Endothelial cell of umbilical vein (primary cell): ENCODE measurements around the gene CNFN. TPM values are rescaled to one million over a fixed set of nuclear protein-coding genes. Genes with fewer than 3 reads are reported as not detected.

Source experiments
- BruUV-seq: library from RNA; stranded (reverse); fragments of 400-500 nt; replicated peaks from 2 replicates; lab custom pipeline; 2021; lab: Mats Ljungman, UMichigan
- CTCF ChIA-PET: fragments of 300-600, 350-600 bp; sonication (Branson Sonifier 250); formaldehyde crosslinking; loops from one replicate; lab custom pipeline; 2021; ENCODE audit warnings: antibody characterized with exemption, inconsistent platforms; lab: Charles Lee
- POLR2A ChIA-PET: fragments of 300-600, 350-600 bp; sonication (Branson Sonifier 250); formaldehyde crosslinking; loops from one replicate; lab custom pipeline; 2021; ENCODE audit warnings: antibody characterized with exemption, inconsistent platforms; lab: Charles Lee
- DNase-seq: peaks from one replicate; pipeline ENCODE4 v3.0.0-alpha.2; 2011; ENCODE audit warnings: low read depth, low spot score
- FAIRE-seq: peaks from 2 replicates; lab custom pipeline; 2011; peaks lifted over from hg19 to GRCh38; lab: Jason Lieb, UNC
- H2AFZ ChIP-seq: 2 replicates; pipeline ENCODE4 v1.6.0; 2012; ENCODE audit warnings: low read depth, low read length, control low read depth, inconsistent platforms
- H3K27ac ChIP-seq: 2 replicates; pipeline ENCODE4 v1.5.1; 2011; ENCODE audit warnings: low read depth, mild to moderate bottlenecking, control low read depth, low read length, moderate library complexity; ENCODE audit not compliant: insufficient read depth
- H3K27me3 ChIP-seq, 2 experiments: 2 replicates each; pipeline versions ENCODE4 v1.6.0 to v1.6.1; 2011; ENCODE audit warnings: low read length in 2 of 2, mixed read lengths in 1 of 2; ENCODE audit not compliant: control insufficient read depth in 2 of 2, insufficient read depth in 2 of 2
- H3K36me3 ChIP-seq, 2 experiments: 2 replicates in 1 of 2; 3 replicates in 1 of 2; pipeline ENCODE4 v1.5.1; 2011; ENCODE audit warnings: low read length in 2 of 2, mild to moderate bottlenecking in 1 of 2, moderate library complexity in 1 of 2; ENCODE audit not compliant: control insufficient read depth in 2 of 2, insufficient read depth in 2 of 2; ENCODE audit errors: extremely low read depth in 1 of 2
- H3K4me1 ChIP-seq: 3 replicates; pipeline ENCODE4 v1.5.1; 2011; ENCODE audit warnings: mild to moderate bottlenecking, low read length; ENCODE audit not compliant: control insufficient read depth, insufficient read depth; ENCODE audit errors: extremely low read depth
- H3K4me2 ChIP-seq: 2 replicates; pipeline ENCODE4 v1.6.1; 2011; ENCODE audit warnings: low read length, control low read depth, mixed read lengths; ENCODE audit not compliant: insufficient read depth
- H3K4me3 ChIP-seq, 3 experiments: fragments of 200-600 bp in 1 of 3; sonication (generic), shearing (Covaris generic) in 1 of 3; replicated peaks in 1 of 3; 2 replicates each; pipeline ENCODE4 v1.5.1; 2011 to 2016; ENCODE audit warnings: control low read depth in 3 of 3, low read length in 3 of 3, mild to moderate bottlenecking in 2 of 3, inconsistent platforms in 1 of 3, low read depth in 1 of 3, moderate library complexity in 1 of 3; ENCODE audit not compliant: insufficient read depth in 1 of 3
- H3K79me2 ChIP-seq: 2 replicates; pipeline ENCODE4 v1.6.0; 2012; ENCODE audit warnings: low read length, inconsistent platforms; ENCODE audit not compliant: control insufficient read depth, insufficient read depth
- H3K9ac ChIP-seq: replicated peaks from 2 replicates; pipeline ENCODE3; 2011; ENCODE audit warnings: low read length, control low read depth; ENCODE audit not compliant: insufficient read depth; ENCODE audit errors: extremely low read depth
- H3K9me1 ChIP-seq: replicated peaks from 3 replicates; pipeline ENCODE4 v1.6.0; 2011; ENCODE audit warnings: mild to moderate bottlenecking, low read length; ENCODE audit not compliant: control insufficient read depth, insufficient read depth; ENCODE audit errors: extremely low read depth
- H3K9me3 ChIP-seq: replicated peaks from 2 replicates; pipeline ENCODE4 v1.5.1; 2012; ENCODE audit warnings: low read length, inconsistent platforms; ENCODE audit not compliant: control insufficient read depth, insufficient read depth
- H4K20me1 ChIP-seq: replicated peaks from 2 replicates; pipeline ENCODE3; 2011; ENCODE audit warnings: mild to moderate bottlenecking, low read length; ENCODE audit not compliant: control insufficient read depth, insufficient read depth; ENCODE audit errors: extremely low read depth
- EZH2 ChIP-seq: IDR thresholded peaks from 2 replicates; pipeline ENCODE4 v1.6.1; 2012; ENCODE audit warnings: borderline replicate concordance, low read depth, mild to moderate bottlenecking, moderate library complexity, low read length, inconsistent platforms; ENCODE audit not compliant: severe bottlenecking
- FOS ChIP-seq: IDR thresholded peaks from 2 replicates; pipeline ENCODE4 v1.6.1; 2011; ENCODE audit warnings: mild to moderate bottlenecking, low read length, moderate library complexity, borderline replicate concordance; ENCODE audit not compliant: insufficient read depth
- GATA2 ChIP-seq: IDR thresholded peaks from 2 replicates; pipeline ENCODE4 v1.7.0; 2011; ENCODE audit warnings: low read depth, mild to moderate bottlenecking, moderate library complexity, mixed read lengths, low read length; ENCODE audit not compliant: insufficient read length, insufficient read depth
- JUN ChIP-seq: IDR thresholded peaks from 2 replicates; pipeline ENCODE4 v1.6.1; 2011; ENCODE audit warnings: borderline replicate concordance, low read depth; ENCODE audit not compliant: insufficient read length, insufficient read depth
- MYC ChIP-seq: IDR thresholded peaks from one replicate; pipeline ENCODE4 v1.6.1; 2011; ENCODE audit warnings: mild to moderate bottlenecking, low read depth, low read length
- POLR2A ChIP-seq: IDR thresholded peaks from 2 replicates; pipeline ENCODE4 v1.6.1; 2012; ENCODE audit warnings: low read depth, mild to moderate bottlenecking, control low read depth, low read length
- POLR2AphosphoS5 ChIP-seq: IDR thresholded peaks from 2 replicates; pipeline ENCODE4 v1.6.1; 2012; ENCODE audit warnings: low read depth, mild to moderate bottlenecking, control low read depth, low read length, moderate library complexity; ENCODE audit not compliant: insufficient read depth
- dilution Hi-C: fragments of 300-500 bp; cut with MboI; formaldehyde crosslinking; loops from one replicate; pipeline ENCODE4 v1.15.0; 2019; ENCODE audit warnings: low sequenced_read_pairs; ENCODE audit not compliant: extremely low pct_ligation_motif_present
- intact Hi-C: fragments of 100-400 bp; cut with micrococcal nuclease; formaldehyde crosslinking; loops from one replicate; pipeline ENCODE4 v1.10.0; 2022
- polyA plus RNA-seq, 4 experiments: library from polyadenylated mRNA; depleted of rRNA in 3 of 4; stranded (reverse) in 3 of 4; unstranded in 1 of 4; fragments of >200 nt; gene quantifications; 2 replicates each; pipeline versions ENCODE4 v1.2.1 to v1.2.3, GENCODE V29; 2011 to 2012; ENCODE audit warnings: missing spikeins in 1 of 4
- total RNA-seq: library from RNA; stranded (reverse); gene quantifications from 2 replicates; pipeline ENCODE4 v1.2.3, GENCODE V29; 2021
- TF ChIP-seq, protein P1 (sequence below): IDR thresholded peaks from 2 replicates; pipeline ENCODE4 v1.6.1; 2011; ENCODE audit not compliant: insufficient read depth, insufficient read length
- TF ChIP-seq, protein P2 (sequence below), 2 donors: IDR thresholded peaks; 1 replicate in 1 of 2; 2 replicates in 1 of 2; pipeline ENCODE4 v1.5.1; 2011; ENCODE audit warnings: low read length in 2 of 2, mild to moderate bottlenecking in 2 of 2, moderate library complexity in 2 of 2, control low read depth in 1 of 2, inconsistent platforms in 1 of 2, low read depth in 1 of 2; ENCODE audit not compliant: insufficient read depth in 1 of 2; ENCODE audit errors: extremely low read depth in 1 of 2

The CNFN gene
- total and polyA plus RNA-seq, 2 donors (not counting 3 experiments of a cell fraction or from before 2014, with no cell fraction given), result 0.23 to 0.73 TPM

DNA sequence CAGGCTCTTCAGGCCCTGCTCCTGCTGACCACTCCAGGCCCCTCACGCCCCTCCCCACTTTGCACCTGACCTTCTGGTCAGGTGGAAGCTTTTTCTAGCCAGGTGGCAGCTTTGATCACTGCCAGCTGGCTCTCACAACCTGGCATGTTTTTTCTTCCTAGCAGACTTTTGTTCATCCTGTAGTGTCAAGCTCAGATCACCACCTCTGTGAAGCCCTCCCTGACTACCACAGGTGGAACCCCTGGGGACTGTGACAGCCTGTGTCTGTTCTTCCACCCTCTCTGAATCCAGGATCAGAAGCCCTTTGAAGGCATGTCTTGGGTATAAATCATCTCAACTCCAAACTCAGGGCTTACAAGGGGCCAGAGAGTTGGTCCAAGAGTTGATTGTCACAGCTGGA is 10.3 kb upstream of the CNFN start:
- no peak overlapping the region for H3K9ac ChIP-seq
- ChIA-PET CTCF (interaction anchor here (0.6 to 2.6 kb wide), 17 partner anchors 8 to 285 kb away, joined by 3 to 19 read pairs (median 4); partner anchors contain the start of genes PAFAH1B3 and POU2F2), POLR2A (interaction anchor here (1.2 kb wide), 1 partner anchor 14 kb away, joined by 3 read pairs; no protein-coding TSS in a partner anchor)
- no peaks in the 10 kb centered on the region for H3K36me3 ChIP-seq
- H3K79me2 ChIP-seq, result peaks cover 6% of the 10 kb centered on the region
- no TSS peak for BruUV-seq
- H3K9me1 ChIP-seq, result no peaks in the 10 kb centered on the region
- no peak overlapping the region for H3K4me2 ChIP-seq
- FAIRE-seq, result no peak
- DNase-seq, result no peak
- H3K4me3 ChIP-seq, result no peak overlapping the region
- TF ChIP-seq FOS (no peak), EZH2 (no peak), MYC (no peak), POLR2A (no peak), GATA2 (no peak), JUN (no peak), POLR2AphosphoS5 (no peak)
- TF ChIP-seq, protein P1, sequence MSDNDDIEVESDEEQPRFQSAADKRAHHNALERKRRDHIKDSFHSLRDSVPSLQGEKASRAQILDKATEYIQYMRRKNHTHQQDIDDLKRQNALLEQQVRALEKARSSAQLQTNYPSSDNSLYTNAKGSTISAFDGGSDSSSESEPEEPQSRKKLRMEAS, result no peak
- TF ChIP-seq, protein P2, sequence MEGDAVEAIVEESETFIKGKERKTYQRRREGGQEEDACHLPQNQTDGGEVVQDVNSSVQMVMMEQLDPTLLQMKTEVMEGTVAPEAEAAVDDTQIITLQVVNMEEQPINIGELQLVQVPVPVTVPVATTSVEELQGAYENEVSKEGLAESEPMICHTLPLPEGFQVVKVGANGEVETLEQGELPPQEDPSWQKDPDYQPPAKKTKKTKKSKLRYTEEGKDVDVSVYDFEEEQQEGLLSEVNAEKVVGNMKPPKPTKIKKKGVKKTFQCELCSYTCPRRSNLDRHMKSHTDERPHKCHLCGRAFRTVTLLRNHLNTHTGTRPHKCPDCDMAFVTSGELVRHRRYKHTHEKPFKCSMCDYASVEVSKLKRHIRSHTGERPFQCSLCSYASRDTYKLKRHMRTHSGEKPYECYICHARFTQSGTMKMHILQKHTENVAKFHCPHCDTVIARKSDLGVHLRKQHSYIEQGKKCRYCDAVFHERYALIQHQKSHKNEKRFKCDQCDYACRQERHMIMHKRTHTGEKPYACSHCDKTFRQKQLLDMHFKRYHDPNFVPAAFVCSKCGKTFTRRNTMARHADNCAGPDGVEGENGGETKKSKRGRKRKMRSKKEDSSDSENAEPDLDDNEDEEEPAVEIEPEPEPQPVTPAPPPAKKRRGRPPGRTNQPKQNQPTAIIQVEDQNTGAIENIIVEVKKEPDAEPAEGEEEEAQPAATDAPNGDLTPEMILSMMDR (IDR thresholded peaks at IDR 0.05; ENCODE audit: extremely low read depth in 1 of 2, insufficient read depth in 1 of 2, low read depth in 1 of 2, low read length in 2 of 2), result no peak
- H2AFZ ChIP-seq, result no peak overlapping the region
- H3K27ac ChIP-seq, result no peak overlapping the region
- no peaks in the 10 kb centered on the region for H3K9me3 ChIP-seq
- dilution Hi-C loops (no loop called here), intact Hi-C loops (no loop called here)
- H3K4me1 ChIP-seq, result peaks cover 17% of the 10 kb centered on the region
- H3K27me3 ChIP-seq, result no peaks in the 10 kb centered on the region
- H4K20me1 ChIP-seq, result no peaks in the 10 kb centered on the region
